Measurements from ENCODE around the gene C1orf74. TPM values are rescaled to one million over a fixed set of nuclear protein-coding genes. Genes with fewer than 3 reads are reported as not detected.

Gene C1orf74
- total RNA-seq, 1 experiment from 2014 or later = 4.6 TPM

GRCh38 chr1:209768354-209768774, 16.0 kb downstream of the C1orf74 start:
- TF ChIP-seq CTCF (IDR thresholded peaks at IDR 0.05) = no peak
- no peak for TF ChIP-seq E2F5 (CRISPR knock-in tag; IDR thresholded peaks at IDR 0.05)
- TF ChIP-seq ZNF512 (CRISPR knock-in tag; IDR thresholded peaks at IDR 0.05; ENCODE audit: borderline replicate concordance) = no peak
- TF ChIP-seq ARID4B (CRISPR knock-in tag; IDR thresholded peaks at IDR 0.05; ENCODE audit: borderline replicate concordance) = no peak
- no peak for TF ChIP-seq GRHL2 (CRISPR knock-in tag; IDR thresholded peaks at IDR 0.05; ENCODE audit: insufficient replicate concordance, severe bottlenecking)
- TF ChIP-seq IRF1 (CRISPR knock-in tag; IDR thresholded peaks at IDR 0.05) = no peak
- TF ChIP-seq SMAD4 (CRISPR knock-in tag; IDR thresholded peaks at IDR 0.05) = no peak
- no peak for TF ChIP-seq E2F4 (CRISPR knock-in tag; IDR thresholded peaks at IDR 0.05; ENCODE audit: borderline replicate concordance, low read depth)
- H3K27me3 Mint-ChIP-seq (ENCODE audit: low read depth) = peaks cover 5% of the 10 kb centered on the region; the same call in 1 of the 2 replicates
- no peak overlapping the region for H3K27ac Mint-ChIP-seq
- DNase-seq (ENCODE audit: low spot score) (no peak), ATAC-seq (no peak)
- peaks cover 10% of the 10 kb centered on the region for H3K4me1 Mint-ChIP-seq
- no peak overlapping the region for H3K4me3 Mint-ChIP-seq
- H3K36me3 Mint-ChIP-seq = no peaks in the 10 kb centered on the region
- ChIA-PET POLR2A (interaction anchor here (1.0 kb wide), 1 partner anchor 10 kb away, joined by 4 read pairs; no protein-coding TSS in a partner anchor), CTCF (no interaction called here)
- H3K9me3 Mint-ChIP-seq = no peaks in the 10 kb centered on the region

- ATAC-seq (no peak), DNase-seq (ENCODE audit: low spot score) (no peak)
- ChIA-PET CTCF (no interaction called here), POLR2A (no interaction called here)
- Mint-ChIP-seq H3K4me1 (peaks cover 10% of the 10 kb centered on the region), H3K4me3 (no peak overlapping the region), H3K27me3 (ENCODE audit: low read depth) (peaks cover 5% of the 10 kb centered on the region; the same call in 1 of the 2 replicates), H3K36me3 (no peaks in the 10 kb centered on the region), H3K27ac (no peak overlapping the region), H3K9me3 (no peaks in the 10 kb centered on the region)
- TF ChIP-seq STAT6 (CRISPR knock-in tag; conservative IDR thresholded peaks at IDR 0.05; ENCODE audit: low read depth) (no peak), CDX4 (CRISPR knock-in tag; IDR thresholded peaks at IDR 0.05; ENCODE audit: borderline replicate concordance) (no peak), MYBL2 (CRISPR knock-in tag; IDR thresholded peaks at IDR 0.05) (no peak), JUN (CRISPR knock-in tag; IDR thresholded peaks at IDR 0.05) (no peak), ZBTB21 (CRISPR knock-in tag; IDR thresholded peaks at IDR 0.05; ENCODE audit: borderline replicate concordance) (no peak), PRDM15 (CRISPR knock-in tag; IDR thresholded peaks at IDR 0.05) (no peak), ATF1 (CRISPR knock-in tag; IDR thresholded peaks at IDR 0.05) (no peak)
Measured at GRCh38 chr1:209767706-209768105, 16.7 kb downstream of the C1orf74 start.

Measured in WTC11 (cell line).